CD4-positive, alpha-beta T cell treated with Interleukin-17A for 1 hour (primary cell): ENCODE results near the gene CDK4.
"Not testable (repeated sequence)": the region's sequence is repeated elsewhere in the genome, so short reads cannot be mapped to it uniquely, and the experiment has no call there.

Experiments used
- DNase-seq: peaks from one replicate; pipeline ENCODE4 v3.0.0-alpha.2; 2020

Gene CDK4

GRCh38 chr12:57751788-57752667 lies at the start of gene CDK4:
Gene CDK4, minus strand, starts transcription at chr12:57752310. Its CDS starts 593 bp downstream, at chr12:57751717.
- peak; percentile 100 for DNase-seq

DNA sequence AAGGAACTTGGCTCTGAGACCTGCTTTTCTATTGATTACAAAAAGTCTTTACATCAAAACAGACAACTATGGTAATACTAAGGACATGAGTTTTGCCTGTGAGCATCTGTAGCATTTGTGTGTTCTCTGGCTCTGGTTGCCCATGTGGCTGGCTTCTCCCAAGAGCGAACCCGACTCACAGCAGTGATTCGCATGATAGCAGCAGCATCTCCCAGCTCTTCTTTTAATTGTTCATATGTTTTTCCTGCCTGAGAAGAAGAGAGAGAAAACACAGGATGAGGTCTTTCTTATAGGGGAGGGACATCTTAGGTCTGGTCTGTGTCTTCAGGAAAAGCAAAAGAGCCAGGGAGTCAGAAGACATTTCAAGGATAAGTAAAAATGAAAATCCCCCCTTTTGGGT lies 48.9 kb upstream of the CDK4 start:
- DNase-seq: no peak

DNA sequence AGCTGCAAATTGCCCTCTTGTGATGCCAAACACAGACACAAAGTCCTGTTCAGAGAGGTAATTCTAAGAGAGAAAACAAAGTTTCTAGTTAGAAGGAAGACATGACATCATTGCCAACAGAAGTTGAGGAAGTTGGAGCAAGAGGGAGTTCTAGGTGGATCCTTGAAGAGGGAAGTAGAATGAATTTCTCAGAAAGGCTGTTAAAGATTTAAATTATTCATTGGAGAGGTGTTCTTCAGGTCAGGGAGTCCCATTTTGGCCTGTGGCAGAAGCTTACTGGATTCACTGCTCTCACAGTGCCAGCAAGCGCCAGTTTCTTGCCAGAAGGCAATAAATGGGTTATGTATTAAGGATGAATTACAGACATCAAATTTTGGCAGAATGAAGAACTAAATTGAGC lies 45.8 kb upstream of the CDK4 start:
- DNase-seq: no peak

DNA sequence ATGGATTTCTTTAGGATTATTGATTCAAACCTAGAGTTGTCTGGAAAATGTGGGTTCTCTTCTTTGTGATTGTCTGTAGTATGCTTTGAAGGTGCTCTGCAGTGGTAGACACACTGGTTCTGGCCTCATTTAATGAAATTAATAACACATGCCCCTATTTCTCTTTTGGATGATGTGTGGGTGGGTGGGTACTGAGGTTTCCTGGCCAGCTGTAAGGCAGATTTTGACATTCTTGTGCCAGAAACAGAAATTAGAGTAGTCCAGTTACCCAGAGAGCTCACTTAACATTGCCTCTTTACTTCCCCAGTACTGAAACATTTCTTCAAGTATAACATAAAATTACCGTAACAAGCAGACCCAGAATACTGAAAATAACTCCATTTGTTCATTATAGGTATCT lies 44.9 kb upstream of the CDK4 start:
- no peak for DNase-seq

GRCh38 chr12:57795354-57795753 lies 43.2 kb upstream of the CDK4 start:
- no peak for DNase-seq

DNA sequence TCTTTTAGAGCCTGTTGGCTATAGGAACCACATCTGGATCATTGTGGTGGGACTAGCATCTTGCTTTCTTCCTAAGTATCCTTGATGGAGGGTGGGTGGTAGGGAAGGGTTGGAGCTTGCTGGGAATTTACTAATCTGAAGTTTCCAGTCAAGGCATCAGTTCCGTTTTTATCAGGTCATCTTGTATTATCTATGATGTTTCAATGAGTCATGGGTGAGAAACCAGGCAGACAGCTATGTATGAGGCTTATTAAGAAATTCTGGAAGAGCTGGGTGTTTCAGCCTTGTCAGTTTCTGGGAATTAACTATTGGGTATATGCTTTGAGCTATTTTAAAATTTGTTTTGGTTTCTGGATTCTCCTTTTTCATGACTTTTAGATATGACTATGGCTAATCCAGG lies 41.8 kb upstream of the CDK4 start:
- DNase-seq: no peak

DNA sequence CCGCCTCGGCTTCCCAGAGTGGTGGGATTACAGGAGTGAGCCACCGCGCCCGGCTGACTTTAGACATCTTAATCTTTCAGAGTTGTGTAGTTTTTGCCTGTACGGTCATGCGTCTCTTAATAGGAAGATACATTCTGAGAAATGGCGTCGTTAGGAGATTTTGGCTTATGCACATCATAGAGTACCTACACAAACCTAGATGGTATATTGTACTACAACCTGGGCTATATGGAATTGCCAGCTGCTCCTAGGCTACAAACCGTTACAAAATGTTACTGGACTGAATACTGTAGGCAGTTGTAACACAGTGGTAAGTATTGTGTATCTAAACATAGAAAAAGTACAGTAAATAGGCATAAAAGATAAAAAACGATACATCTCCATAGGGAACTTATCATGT lies 31.8 kb upstream of the CDK4 start:
- DNase-seq: no peak

DNA sequence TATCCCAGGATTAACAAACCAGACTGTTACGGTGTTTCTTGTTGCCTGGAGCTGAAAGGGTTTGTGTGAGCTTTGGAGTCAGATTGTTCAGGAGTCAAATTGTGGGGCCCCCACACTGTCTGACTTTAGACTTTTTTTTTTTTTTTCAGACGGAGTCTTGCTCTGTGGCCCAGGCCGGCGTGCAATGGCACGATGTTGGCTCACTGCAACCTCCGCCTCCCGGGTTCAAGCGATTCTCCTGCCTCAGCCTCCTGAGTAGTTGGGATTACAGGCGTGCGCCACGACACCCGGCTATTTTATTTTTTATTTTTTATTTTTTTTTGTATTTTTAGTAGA lies 31.3 kb upstream of the CDK4 start:
- no peak for DNase-seq

DNA sequence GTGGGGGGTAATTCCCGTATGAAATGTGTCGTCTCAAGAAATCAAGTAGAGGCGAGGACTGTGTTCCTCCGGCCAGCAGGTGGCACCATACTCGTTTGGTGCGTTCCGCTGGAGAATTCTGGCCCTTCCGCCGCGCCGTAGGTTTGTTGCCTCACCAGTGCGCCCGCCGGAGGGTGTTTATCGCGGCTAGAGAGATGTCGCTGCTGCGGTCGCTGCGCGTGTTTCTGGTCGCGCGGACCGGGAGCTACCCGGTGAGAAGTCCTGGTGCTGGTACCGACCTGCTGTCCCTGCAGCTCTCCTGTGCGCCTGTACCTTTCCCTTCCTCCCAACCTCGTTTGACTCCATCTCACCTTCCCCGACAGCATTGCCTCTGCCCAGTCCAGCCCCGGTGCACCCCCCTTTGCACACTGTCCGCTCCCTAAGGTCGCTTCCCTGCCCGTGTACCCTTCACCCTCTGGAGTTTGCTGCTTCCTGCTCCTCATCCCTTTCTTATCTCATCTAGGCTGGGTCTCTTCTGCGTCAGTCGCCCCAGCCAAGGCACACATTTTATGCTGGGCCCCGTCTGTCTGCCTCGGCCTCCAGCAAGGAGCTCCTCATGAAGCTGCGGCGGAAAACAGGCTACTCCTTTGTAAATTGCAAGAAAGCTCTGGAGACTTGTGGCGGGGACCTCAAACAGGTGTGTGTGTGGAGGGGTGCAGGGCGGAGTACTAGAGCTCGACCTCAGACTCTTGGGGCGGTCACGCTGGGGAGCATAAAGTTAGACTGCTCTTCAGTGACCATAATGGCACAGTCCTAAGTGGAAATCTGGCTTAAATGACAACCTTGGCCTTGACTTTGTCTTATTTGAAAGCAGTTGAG lies 30.7 kb upstream of the CDK4 start, which contains the start of gene TSFM:
Gene TSFM, plus strand, starts transcription at position 180 of the 858 bp plus-strand sequence. Its CDS starts 15 bp downstream, at position 195.
- peak; percentile 97 for DNase-seq

GRCh38 chr12:57782243-57782607 lies 30.1 kb upstream of the CDK4 start:
- no peak for DNase-seq

GRCh38 chr12:57781801-57782200 lies 29.7 kb upstream of the CDK4 start:
- no peak for DNase-seq

GRCh38 chr12:57781244-57781643 lies 29.1 kb upstream of the CDK4 start:
- peak; percentile 32 for DNase-seq

- no peak for DNase-seq
Observed at GRCh38 chr12:57780284-57780897, 28.3 kb upstream of the CDK4 start.

DNA sequence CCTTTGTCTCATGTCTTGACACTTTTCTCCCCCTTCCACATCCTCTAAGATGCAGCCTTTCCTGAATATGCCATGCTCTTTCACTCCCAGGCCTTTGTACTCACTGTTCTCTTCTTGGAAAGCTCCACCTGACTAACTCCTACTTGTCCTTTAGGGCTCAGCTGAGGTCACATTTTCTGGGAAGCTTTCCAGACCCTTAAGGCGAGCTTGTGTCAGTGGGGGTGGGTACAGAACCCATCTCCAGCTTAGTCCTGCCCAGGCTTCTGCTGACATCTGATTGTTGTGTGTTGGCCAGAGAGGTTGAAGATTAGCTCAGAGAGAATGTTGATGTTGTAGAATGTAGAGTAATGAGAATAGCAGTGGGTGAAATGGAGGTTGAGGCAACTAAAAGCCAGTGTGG lies 27.6 kb upstream of the CDK4 start:
- DNase-seq: no peak

DNA sequence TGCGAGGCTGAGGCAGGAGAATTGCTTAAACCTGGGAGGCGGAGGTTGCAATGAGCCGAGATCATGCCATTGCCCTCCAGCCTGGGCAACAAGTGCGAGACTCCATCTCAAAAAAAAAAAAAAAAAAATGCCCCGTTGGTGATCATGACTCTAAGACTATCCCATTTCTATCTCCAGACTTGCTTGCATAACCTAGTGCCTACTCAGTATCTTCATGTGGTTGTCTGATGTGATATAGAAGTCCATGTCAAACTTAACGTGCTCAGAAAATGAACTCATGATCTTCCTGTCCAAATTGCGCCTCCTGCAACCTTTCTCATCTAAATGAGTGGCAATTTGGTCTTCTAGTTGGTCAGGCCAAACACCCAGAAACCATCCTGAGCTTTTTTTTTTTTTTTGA lies 25.8 kb upstream of the CDK4 start:
- DNase-seq: no peak

DNA sequence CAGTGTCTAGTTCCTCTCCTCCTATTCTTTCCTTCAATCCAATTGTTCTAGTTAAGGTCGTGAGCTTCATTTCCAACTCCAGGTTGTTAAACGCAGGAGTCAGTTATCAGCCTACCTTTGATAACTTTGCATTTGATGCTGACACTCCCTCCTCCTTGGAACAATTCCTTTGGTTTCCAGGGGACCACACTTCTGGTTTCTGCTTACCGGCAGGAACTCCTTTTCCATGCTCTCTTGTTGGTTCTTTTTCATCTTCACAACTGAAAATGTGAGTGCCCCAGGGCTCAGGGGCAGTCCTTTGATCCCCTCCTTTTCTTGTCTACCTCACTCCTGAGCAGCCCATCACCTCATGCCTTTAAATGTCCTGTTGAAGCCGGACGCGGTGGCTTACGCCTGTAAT lies 25.3 kb upstream of the CDK4 start:
- DNase-seq: no peak

DNA sequence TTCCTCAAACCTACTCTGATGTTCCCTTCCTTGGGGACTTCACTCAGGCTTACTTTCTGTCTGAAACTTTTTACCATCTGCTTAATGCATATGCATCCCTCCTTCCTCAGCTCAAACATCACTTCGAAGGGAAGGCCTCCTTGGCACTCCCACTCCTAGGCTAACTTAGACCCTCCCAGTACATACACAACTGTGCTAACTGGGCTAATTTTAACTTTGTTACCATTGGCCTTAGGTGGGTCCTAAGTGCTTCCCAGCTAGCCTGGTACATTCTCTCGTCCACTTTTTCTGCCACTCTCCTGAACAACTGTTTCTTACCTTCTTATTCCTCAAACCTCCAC lies 24.1 kb upstream of the CDK4 start:
- DNase-seq: no peak

DNA sequence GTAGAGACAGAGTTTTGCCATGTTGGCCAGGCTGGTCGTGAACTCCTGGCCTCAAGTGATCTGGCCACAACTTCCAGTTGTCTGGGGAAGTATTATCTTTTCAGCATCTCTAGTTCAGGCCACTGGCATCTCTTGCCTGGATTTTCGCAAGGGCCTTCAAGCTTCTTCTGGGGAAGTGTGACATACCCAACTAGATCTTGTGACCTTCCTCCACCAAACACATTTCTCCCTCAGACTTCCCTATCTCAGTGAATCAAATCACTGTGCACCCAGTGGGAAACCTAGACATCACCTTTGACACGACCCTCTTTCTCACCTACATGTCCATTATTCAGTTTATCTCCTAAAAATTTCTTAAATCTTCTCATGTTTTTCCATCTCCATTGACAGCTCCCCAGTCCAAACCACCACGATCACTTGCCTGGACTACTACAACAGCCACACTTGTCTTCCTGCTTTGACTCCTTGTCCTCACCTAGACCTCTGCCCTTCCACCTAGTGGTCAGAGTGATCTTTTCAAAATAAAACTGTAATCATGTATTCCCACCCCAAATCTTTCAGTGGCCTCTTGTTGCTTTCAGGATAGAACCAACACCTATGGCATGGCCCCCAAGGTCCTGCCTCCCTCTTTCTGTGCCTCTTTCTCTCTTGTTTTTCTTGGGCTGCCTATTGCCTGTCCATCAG lies 23.6 kb upstream of the CDK4 start:
- DNase-seq: no peak

DNA sequence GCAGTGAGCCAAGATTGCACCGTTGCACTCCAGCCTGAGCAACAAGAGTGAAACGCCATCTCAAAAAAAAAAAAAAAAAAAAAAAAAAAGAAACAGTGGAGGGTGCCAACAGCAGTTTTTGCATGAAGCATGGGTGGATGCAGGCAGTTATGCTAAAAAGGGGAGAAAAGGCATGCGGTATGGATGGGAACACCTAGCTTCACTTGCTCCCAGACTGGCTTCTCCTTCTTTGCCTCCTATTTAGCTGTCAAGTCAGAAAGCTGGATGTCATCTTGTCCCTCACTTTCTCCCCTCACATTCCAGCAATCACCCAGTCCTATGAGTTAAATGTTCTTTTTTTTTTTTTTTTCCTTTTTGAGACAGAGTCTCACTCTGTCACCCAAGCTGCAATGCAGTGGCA lies 22.9 kb upstream of the CDK4 start:
- DNase-seq: no peak

- not testable (repeated sequence) for DNase-seq
Observed at GRCh38 chr12:57774634-57775033, 22.5 kb upstream of the CDK4 start.

DNA sequence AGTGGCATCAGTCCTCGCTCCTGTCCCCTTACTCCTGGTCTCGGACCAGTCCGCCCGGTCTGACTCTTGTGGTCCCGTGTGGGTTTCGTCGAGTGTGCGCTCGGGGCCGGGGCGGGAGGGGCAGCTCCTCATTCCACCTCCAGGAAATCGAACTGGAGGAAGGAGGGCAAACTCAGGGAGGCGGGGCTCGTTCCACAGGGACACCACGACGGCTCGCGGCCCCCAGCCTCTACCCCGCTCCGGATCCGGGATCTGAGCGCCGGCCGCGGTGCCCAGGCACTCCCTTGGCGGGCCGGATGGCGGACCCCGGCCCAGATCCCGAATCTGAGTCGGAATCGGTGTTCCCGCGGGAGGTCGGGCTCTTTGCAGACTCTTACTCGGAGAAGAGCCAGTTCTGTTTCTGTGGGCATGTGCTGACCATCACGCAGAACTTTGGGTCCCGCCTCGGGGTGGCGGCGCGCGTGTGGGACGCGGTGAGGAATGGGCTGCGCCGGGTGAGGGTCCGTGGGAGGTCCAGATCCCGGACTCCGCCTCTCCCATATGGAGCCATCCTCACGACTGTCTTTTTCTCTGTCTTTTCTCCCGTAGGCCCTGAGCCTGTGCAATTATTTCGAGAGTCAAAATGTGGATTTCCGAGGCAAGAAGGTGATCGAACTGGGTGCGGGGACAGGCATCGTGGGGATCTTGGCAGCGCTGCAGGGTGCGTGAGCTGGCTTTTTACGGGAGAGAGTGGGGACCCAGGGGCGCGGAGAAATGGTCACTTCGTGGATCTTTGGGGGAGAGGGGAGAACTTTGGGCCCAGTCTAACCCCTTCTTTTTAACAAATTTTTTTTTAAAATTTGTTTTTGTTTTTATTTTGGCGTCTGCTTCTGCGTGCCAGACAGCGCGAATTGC lies 20.6 kb upstream of the CDK4 start, which contains the start of gene EEF1AKMT3:
Gene EEF1AKMT3, plus strand, starts transcription at position 186 of the 894 bp plus-strand sequence. Its CDS starts 111 bp downstream, at position 297.
- no peak for DNase-seq

DNA sequence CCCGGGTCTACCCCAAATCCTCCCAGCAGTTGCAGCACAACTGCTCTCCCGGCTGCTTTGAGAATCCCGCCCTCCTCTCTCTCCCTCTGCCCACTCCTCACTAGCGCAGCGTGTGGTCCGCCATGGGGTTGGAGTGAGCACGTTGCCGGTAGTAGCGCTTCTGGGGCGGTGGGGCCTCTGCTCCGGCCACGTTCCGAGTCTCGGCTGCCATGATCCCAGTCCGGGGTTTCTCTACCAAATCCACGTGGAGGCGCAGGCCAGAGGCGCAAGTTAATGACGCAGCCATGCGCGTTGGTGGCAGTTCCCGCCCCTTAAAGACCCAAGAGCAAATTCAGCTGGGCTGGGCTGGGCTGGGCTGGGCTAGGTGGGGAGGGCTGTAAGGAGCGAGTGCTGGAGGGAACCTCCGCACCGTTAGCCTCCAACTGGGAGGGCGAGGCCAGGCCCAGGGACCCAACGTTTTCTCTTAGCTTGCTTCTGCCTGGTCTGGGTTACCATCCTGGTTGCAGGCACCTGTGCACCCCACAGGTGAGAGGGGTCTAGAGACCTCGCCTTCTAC lies 19.8 kb upstream of the CDK4 start, which contains the start of gene METTL1:
Gene METTL1, minus strand, starts transcription at position 233 of the 556 bp plus-strand sequence. Its CDS starts 22 bp downstream, at position 211.
- DNase-seq: peak; percentile 93
